ENCODE data around the gene ADD1.

Gene ADD1

GRCh38 chr4:2820216-2820982 is 23.2 kb upstream of the ADD1 start:
- no peak for DNase-seq (ENCODE audit: low read depth)

- DNase-seq (ENCODE audit: low read depth), result no peak
These were observed 21.0 kb upstream of the ADD1 start for GRCh38 chr4:2822461-2823300.

- no peak for DNase-seq (ENCODE audit: low read depth)
These were observed 20.4 kb upstream of the ADD1 start for GRCh38 chr4:2823301-2823670.

GRCh38 chr4:2823671-2824328 is 19.8 kb upstream of the ADD1 start:
- no peak for DNase-seq (ENCODE audit: low read depth)

GRCh38 chr4:2824329-2824835 is 19.3 kb upstream of the ADD1 start:
- DNase-seq (ENCODE audit: low read depth), result no peak

- no peak for DNase-seq (ENCODE audit: low read depth)
These were observed 18.7 kb upstream of the ADD1 start for GRCh38 chr4:2824836-2825381.

GRCh38 chr4:2825740-2826139 is 17.9 kb upstream of the ADD1 start:
- no peak for DNase-seq (ENCODE audit: low read depth)

GRCh38 chr4:2827071-2827873 is 16.4 kb upstream of the ADD1 start:
- no peak for DNase-seq (ENCODE audit: low read depth)

GRCh38 chr4:2827874-2828751 is 15.5 kb upstream of the ADD1 start:
- no peak for DNase-seq (ENCODE audit: low read depth)

- no peak for DNase-seq (ENCODE audit: low read depth)
These were observed 14.9 kb upstream of the ADD1 start for GRCh38 chr4:2828758-2829181.

GRCh38 chr4:2829321-2829932 is 14.2 kb upstream of the ADD1 start:
- DNase-seq (ENCODE audit: low read depth), result no peak

- DNase-seq (ENCODE audit: low read depth), result no peak
These were observed 13.7 kb upstream of the ADD1 start for GRCh38 chr4:2829933-2830451.

GRCh38 chr4:2830632-2831610 is 12.7 kb upstream of the ADD1 start:
- DNase-seq (ENCODE audit: low read depth), result no peak

- no peak for DNase-seq (ENCODE audit: low read depth)
These were observed 11.9 kb upstream of the ADD1 start for GRCh38 chr4:2831611-2832308.

GRCh38 chr4:2832309-2832980 is 11.2 kb upstream of the ADD1 start:
- DNase-seq (ENCODE audit: low read depth), result no peak

GRCh38 chr4:2832981-2833670 is 10.5 kb upstream of the ADD1 start:
- DNase-seq (ENCODE audit: low read depth), result no peak

- DNase-seq (ENCODE audit: low read depth), result no peak
These were observed 10.0 kb upstream of the ADD1 start for GRCh38 chr4:2833671-2834000.
